VCaP (cell line): ENCODE results near the gene SLC5A7.

Experiments used
- H3K27ac ChIP-seq: fragments of 450-650 bp; 2 replicates; pipeline ENCODE4 v1.5.1; 2017
- TF ChIP-seq, protein P1 (sequence below): fragments of 450-650 bp; conservative IDR thresholded peaks from 2 replicates; pipeline ENCODE4 v1.5.1; 2017; ENCODE audit warnings: mild to moderate bottlenecking, moderate library complexity

The SLC5A7 gene

GRCh38 chr2:108029496-108029895 is 43.2 kb downstream of the SLC5A7 start:
- no peak overlapping the region for H3K27ac ChIP-seq
- TF ChIP-seq, protein P1, sequence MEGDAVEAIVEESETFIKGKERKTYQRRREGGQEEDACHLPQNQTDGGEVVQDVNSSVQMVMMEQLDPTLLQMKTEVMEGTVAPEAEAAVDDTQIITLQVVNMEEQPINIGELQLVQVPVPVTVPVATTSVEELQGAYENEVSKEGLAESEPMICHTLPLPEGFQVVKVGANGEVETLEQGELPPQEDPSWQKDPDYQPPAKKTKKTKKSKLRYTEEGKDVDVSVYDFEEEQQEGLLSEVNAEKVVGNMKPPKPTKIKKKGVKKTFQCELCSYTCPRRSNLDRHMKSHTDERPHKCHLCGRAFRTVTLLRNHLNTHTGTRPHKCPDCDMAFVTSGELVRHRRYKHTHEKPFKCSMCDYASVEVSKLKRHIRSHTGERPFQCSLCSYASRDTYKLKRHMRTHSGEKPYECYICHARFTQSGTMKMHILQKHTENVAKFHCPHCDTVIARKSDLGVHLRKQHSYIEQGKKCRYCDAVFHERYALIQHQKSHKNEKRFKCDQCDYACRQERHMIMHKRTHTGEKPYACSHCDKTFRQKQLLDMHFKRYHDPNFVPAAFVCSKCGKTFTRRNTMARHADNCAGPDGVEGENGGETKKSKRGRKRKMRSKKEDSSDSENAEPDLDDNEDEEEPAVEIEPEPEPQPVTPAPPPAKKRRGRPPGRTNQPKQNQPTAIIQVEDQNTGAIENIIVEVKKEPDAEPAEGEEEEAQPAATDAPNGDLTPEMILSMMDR, result no peak

- no peak overlapping the region for H3K27ac ChIP-seq
- TF ChIP-seq, protein P1, result no peak
Observed at GRCh38 chr2:108029912-108030311, 43.6 kb downstream of the SLC5A7 start.

DNA sequence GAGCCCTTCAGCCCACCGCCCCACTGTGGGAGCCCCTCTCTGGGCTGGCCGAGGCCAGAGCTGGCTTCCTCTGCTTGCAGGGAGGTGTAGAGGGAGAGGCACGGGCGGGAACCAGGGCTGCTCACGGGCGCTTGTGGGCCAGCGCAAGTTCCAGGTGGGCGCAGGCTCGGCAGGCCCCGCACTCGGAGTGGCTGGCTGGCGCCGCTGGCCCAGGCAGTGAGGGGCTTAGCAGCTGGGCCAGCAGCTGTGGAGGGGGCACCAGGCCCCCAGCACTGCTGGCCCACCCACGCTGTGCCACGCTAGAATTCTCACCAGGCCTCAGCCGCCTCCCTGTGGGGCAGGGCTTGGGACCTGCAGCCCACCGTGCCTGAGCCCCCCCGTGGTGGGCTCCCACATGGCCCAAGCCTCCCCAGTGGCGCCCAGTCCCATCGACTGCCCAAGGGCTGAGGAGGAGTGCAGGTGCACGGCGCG is 45.2 kb downstream of the SLC5A7 start:
- TF ChIP-seq, protein P1, result no peak

GRCh38 chr2:108034843-108035242 is 48.5 kb downstream of the SLC5A7 start:
- H3K27ac ChIP-seq, result peak overlapping the region; percentile 13; the same call in 1 of the 2 replicates
- TF ChIP-seq, protein P1, result peak; percentile 24; the same call in 1 of the 2 replicates

More for the DNA sequence above, 45.2 kb downstream of the SLC5A7 start:
- H3K27ac ChIP-seq, result no peak overlapping the region

DNA sequence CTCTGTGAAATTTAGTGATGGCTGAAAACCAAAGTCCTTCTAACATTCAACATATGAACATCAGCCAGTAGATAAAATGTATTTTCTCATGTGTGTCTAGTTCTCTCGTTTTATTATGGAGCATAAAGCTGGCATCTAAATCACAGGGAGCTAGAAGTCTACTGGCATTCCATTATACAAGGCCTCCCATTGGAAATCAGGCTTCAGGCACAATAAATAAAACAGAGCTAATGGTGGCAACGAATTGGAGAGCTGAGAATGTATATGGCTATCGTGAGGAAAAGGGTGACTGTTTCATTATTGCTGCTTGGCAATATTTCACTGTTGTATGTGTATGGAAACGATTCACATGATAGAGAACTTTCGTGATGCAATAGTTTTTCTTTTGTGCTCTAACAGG is 62.4 kb downstream of the SLC5A7 start:
- no peak overlapping the region for H3K27ac ChIP-seq
- TF ChIP-seq, protein P1, result no peak

DNA sequence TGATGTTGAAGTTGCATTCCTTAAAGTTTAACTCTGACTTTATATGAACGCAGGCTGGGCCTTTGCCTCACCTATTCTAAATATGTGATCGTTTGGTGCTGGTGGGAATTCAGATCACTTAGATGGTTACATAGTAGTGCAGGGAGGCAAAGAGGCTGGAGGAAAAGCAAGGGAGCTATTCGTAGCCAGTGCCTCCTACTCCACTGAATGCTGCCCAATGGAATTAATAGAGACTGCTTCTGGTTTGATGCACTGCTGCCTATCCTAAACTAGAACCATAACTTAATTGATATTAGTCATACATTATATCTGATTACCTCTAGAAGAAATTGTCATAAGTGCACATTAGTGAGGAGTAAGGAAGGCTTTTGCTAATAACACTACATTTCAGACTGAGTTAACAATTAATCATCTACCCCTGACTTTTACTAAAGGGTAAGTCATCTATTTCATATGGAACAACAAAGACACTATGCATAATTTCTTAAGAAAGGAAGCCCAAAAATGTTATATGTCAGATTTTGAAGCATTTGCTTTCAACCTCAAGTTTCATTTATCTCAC is 72.3 kb downstream of the SLC5A7 start:
- TF ChIP-seq, protein P1, result no peak
- H3K27ac ChIP-seq, result no peak overlapping the region

GRCh38 chr2:108061439-108062042 is 75.2 kb downstream of the SLC5A7 start:
- TF ChIP-seq, protein P1, result no peak
- H3K27ac ChIP-seq, result no peak overlapping the region
